ENCODE data around the gene ZNF687.

Gene ZNF687

GRCh38 chr1:151294742-151295462, 12.8 kb downstream of the ZNF687 start:
- FAIRE-seq, result no peak
- no peak for TF ChIP-seq POLR2AphosphoS5 (IDR thresholded peaks at IDR 0.05; ENCODE audit: low read depth, low read length)
- no peak for TF ChIP-seq TAF1 (IDR thresholded peaks at IDR 0.05; ENCODE audit: borderline replicate concordance, low read depth, low read length)
- TF ChIP-seq POLR2A (IDR thresholded peaks at IDR 0.05; ENCODE audit: low read depth, low read length), result no peak
- no peak for DNase-seq (ENCODE audit: insufficient read length)

GRCh38 chr1:151309811-151310323, 27.8 kb downstream of the ZNF687 start:
- FAIRE-seq, result no peak
- no peak for TF ChIP-seq POLR2A (IDR thresholded peaks at IDR 0.05; ENCODE audit: low read depth, low read length)
- no peak for TF ChIP-seq TAF1 (IDR thresholded peaks at IDR 0.05; ENCODE audit: borderline replicate concordance, low read depth, low read length)
- TF ChIP-seq POLR2AphosphoS5 (IDR thresholded peaks at IDR 0.05; ENCODE audit: low read depth, low read length), result no peak
- no peak for DNase-seq (ENCODE audit: insufficient read length)

DNA sequence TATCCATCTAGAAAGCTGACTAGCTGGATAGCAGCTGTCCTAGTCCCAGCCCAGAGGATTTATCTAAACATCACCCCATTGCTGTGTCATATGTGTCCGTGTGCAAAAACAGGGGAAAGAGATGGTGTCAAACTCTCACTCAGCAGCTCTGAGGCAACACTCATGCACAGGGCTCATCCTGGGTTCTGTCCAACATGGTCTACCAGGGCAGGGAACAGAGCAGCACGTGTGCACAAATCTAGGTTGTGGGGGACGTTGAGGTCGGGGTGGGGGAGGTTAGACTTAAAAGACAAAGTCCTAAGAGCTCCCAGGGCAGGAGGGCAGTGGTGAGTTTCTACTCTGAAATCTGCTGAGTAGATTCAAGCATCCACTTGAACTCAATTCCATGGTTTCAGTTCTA, 28.9 kb downstream of the ZNF687 start:
- TF ChIP-seq POLR2A (IDR thresholded peaks at IDR 0.05; ENCODE audit: low read depth, low read length), result no peak
- TF ChIP-seq POLR2AphosphoS5 (IDR thresholded peaks at IDR 0.05; ENCODE audit: low read depth, low read length), result no peak
- no peak for TF ChIP-seq TAF1 (IDR thresholded peaks at IDR 0.05; ENCODE audit: borderline replicate concordance, low read depth, low read length)
- no peak for DNase-seq (ENCODE audit: insufficient read length)
- no peak for FAIRE-seq

DNA sequence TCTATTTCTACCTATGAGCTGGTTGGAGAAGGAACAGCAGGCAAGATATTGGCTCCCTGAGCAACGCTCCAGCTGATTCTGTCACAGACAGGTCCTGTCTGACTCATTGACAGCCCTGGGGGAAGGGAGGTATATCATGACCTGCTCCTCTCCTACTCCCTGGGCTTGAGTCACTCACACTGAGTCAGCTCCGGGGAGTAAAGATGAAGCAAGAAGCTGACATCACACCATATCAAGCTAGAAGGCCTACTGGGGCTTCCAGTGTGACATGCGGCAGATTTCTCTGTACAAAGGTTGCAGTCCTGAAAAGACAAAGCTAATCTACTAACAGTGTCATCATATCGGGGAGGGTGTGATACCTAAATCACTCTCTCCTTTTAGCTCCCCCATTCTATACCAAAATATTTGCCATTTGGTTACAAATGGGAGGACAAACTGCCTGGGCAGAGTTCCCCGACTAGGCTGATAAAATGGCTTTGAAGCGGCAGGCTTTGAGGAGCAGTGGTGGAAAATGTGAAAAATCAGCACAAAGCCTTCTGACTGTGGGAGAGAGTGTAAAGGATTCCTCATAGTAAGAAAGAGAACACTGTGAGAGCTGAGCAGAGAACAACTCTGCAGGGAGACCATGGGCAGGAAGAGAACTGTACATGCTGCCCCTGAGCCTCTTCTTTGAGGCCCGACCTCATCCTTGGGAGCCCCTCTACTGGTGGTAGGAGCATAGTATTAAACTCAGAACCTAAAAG, 29.7 kb downstream of the ZNF687 start:
- TF ChIP-seq POLR2A (IDR thresholded peaks at IDR 0.05; ENCODE audit: low read depth, low read length) (no peak), POLR2AphosphoS5 (IDR thresholded peaks at IDR 0.05; ENCODE audit: low read depth, low read length) (no peak), TAF1 (IDR thresholded peaks at IDR 0.05; ENCODE audit: borderline replicate concordance, low read depth, low read length) (no peak)
- FAIRE-seq, result no peak
- DNase-seq (ENCODE audit: insufficient read length), result no peak

GRCh38 chr1:151312411-151312810, 30.3 kb downstream of the ZNF687 start:
- DNase-seq (ENCODE audit: insufficient read length) (no peak), FAIRE-seq (no peak)
- TF ChIP-seq TAF1 (IDR thresholded peaks at IDR 0.05; ENCODE audit: borderline replicate concordance, low read depth, low read length) (no peak), POLR2A (IDR thresholded peaks at IDR 0.05; ENCODE audit: low read depth, low read length) (no peak), POLR2AphosphoS5 (IDR thresholded peaks at IDR 0.05; ENCODE audit: low read depth, low read length) (no peak)

- TF ChIP-seq POLR2AphosphoS5 (IDR thresholded peaks at IDR 0.05; ENCODE audit: low read depth, low read length) (no peak), POLR2A (IDR thresholded peaks at IDR 0.05; ENCODE audit: low read depth, low read length) (no peak), TAF1 (IDR thresholded peaks at IDR 0.05; ENCODE audit: borderline replicate concordance, low read depth, low read length) (no peak)
- FAIRE-seq (no peak), DNase-seq (ENCODE audit: insufficient read length) (no peak)
These were observed 30.7 kb downstream of the ZNF687 start for GRCh38 chr1:151312826-151313225.

DNA sequence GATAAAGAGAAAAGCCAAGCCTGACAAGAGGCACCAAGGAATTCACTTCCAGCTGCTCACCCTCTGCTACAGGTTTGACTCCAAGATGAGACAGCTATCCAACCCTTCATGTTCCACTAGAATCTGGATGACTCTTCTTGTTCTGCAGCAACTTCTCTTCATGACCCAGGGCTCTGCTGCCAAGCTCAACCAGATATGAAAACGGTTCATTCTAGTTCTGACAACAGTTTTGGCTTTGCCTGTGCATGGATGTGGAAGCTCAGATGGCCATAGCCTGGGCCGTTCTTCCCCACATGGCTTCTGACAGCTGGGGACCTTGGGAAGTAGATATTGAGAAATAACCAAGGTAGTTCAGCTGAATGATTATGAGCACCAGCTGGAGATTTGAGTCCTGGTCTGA, 31.4 kb downstream of the ZNF687 start:
- DNase-seq (ENCODE audit: insufficient read length) (no peak), FAIRE-seq (no peak)
- TF ChIP-seq POLR2A (IDR thresholded peaks at IDR 0.05; ENCODE audit: low read depth, low read length), result no peak
- TF ChIP-seq TAF1 (IDR thresholded peaks at IDR 0.05; ENCODE audit: borderline replicate concordance, low read depth, low read length), result no peak
- TF ChIP-seq POLR2AphosphoS5 (IDR thresholded peaks at IDR 0.05; ENCODE audit: low read depth, low read length), result no peak

DNA sequence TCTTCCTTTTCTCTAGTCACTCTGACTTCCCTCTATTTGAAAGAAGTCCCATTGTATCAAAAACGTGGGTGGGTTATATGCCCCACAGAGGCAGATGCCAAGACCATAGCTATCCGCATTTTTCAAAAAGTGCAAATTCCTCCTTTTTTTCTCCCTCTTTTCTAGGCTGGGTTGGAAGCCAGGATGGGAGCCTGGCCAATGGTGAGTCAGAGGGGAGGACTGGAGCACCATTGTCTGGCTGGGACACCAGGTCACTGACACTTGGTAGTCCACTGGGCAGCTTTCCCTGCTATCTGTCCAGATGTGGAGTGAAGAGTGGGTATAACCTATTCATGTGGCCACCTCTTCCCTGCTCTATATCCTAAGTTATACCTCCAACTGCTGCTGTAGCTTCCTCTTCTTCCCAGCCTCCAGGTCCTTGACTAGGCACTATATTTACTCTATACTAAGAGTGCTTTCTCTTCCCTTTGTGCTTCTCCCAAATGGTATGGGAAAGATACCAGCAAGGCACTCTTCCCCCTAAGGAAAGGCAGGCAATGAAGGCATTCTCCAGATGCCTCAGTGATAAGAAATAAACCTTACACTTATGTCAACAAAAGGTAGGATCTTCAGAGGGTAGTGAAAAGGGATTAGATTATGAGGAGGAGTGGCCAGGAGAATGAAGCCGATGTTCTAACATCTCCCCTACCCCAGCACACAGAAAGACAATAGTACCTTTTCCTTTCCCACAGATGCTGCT, 32.2 kb downstream of the ZNF687 start:
- DNase-seq (ENCODE audit: insufficient read length), result no peak
- no peak for TF ChIP-seq POLR2AphosphoS5 (IDR thresholded peaks at IDR 0.05; ENCODE audit: low read depth, low read length)
- TF ChIP-seq TAF1 (IDR thresholded peaks at IDR 0.05; ENCODE audit: borderline replicate concordance, low read depth, low read length), result no peak
- no peak for TF ChIP-seq POLR2A (IDR thresholded peaks at IDR 0.05; ENCODE audit: low read depth, low read length)
- FAIRE-seq, result no peak

DNA sequence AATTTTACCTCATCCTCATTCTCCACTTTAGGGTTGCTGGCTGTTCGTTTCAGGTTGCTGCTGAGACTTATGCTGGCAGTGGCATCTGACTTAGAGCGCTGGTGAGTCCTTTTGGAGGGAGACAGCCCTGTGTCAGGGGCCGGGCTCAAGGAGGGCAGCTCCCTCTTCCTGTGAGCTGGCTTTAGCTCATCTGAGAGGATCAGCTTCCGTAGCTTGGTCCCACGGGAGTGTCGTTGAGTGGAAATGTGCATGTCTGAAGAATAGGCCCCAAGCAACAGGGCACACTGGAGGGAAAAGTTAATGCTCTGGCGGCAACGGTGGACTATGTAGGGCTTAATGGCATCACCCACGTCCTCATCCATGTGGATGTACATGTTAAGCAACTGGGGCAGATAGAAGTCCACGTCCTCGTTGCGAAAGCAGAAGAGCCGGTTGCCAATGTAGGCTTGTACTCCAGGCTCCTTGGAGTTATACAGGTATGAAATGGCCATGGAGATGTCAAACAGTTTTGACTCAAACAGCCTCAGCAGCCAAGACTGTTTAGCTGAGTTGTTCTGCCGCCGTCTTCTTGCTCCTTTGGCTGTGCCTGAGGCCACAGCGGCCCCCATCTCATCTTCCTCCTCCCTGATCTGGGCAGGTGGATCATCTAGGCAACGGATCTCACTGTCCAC, 33.6 kb downstream of the ZNF687 start:
- TF ChIP-seq TAF1 (IDR thresholded peaks at IDR 0.05; ENCODE audit: borderline replicate concordance, low read depth, low read length) (no peak), POLR2AphosphoS5 (IDR thresholded peaks at IDR 0.05; ENCODE audit: low read depth, low read length) (no peak), POLR2A (IDR thresholded peaks at IDR 0.05; ENCODE audit: low read depth, low read length) (no peak)
- DNase-seq (ENCODE audit: insufficient read length) (no peak), FAIRE-seq (no peak)

DNA sequence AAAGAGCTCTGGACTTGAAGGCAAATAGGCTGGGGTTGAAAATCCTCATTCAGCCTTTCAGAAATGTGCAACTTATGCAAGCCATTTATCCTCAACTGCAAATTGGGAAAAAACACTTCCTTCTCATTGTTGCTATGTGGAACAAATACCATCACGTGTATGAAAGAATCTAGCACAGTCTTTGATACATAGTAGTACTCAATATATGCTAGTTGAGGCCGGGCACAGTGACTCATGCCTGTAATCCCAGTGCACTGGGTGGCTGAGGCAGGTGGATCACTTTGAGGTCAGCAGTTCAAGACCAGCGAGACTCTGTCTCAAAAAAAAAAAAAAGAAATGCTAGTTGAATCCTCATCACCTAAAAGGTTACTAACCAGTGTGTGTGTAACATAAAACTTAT, 36.9 kb downstream of the ZNF687 start:
- DNase-seq (ENCODE audit: insufficient read length), result no peak
- no peak for TF ChIP-seq POLR2AphosphoS5 (IDR thresholded peaks at IDR 0.05; ENCODE audit: low read depth, low read length)
- TF ChIP-seq TAF1 (IDR thresholded peaks at IDR 0.05; ENCODE audit: borderline replicate concordance, low read depth, low read length), result no peak
- no peak for TF ChIP-seq POLR2A (IDR thresholded peaks at IDR 0.05; ENCODE audit: low read depth, low read length)
- FAIRE-seq, result no peak
